Fibroblast of the aortic adventitia (primary cell): ENCODE results near the gene PRRX2. TPM values are rescaled to one million over a fixed set of nuclear protein-coding genes. Genes with fewer than 3 reads are reported as not detected.

ENCODE experiments used
- DNase-seq: peaks from one replicate; pipeline ENCODE4 v3.0.0-alpha.2; 2010; ENCODE audit warnings: low read depth
- H3K4me3 ChIP-seq: 2 replicates; pipeline ENCODE4 v1.5.1; 2011; ENCODE audit warnings: low read depth, mild to moderate bottlenecking, control low read depth, low read length, moderate library complexity
- CTCF ChIP-seq: IDR thresholded peaks from 2 replicates; pipeline ENCODE4 v1.5.1; 2011; ENCODE audit warnings: mild to moderate bottlenecking, low read length, control low read depth, inconsistent platforms; ENCODE audit not compliant: insufficient read depth
- total RNA-seq: library from RNA; depleted of rRNA; stranded (reverse); fragments of >200 nt; gene quantifications from 2 replicates; pipeline ENCODE4 v1.2.3, GENCODE V29; 2012; ENCODE audit warnings: low replicate concordance

The PRRX2 gene
- total RNA-seq, 1 donor: 36.1 TPM

- DNase-seq: no peak
- H3K4me3 ChIP-seq: no peak overlapping the region
- TF ChIP-seq CTCF: no peak
Measured at GRCh38 chr9:129736334-129736733, 70.9 kb downstream of the PRRX2 start.

- peak; percentile 93 for TF ChIP-seq CTCF
- H3K4me3 ChIP-seq: peak overlapping the region; percentile 60
- DNase-seq: peak; percentile 74
Measured at GRCh38 chr9:129737479-129738274, 72.2 kb downstream of the PRRX2 start.

- TF ChIP-seq CTCF: no peak
- no peak for DNase-seq
- H3K4me3 ChIP-seq: no peak overlapping the region
Measured at GRCh38 chr9:129739432-129739831, 74.0 kb downstream of the PRRX2 start.

GRCh38 chr9:129740174-129740573, 74.7 kb downstream of the PRRX2 start:
- TF ChIP-seq CTCF: no peak
- no peak for DNase-seq
- no peak overlapping the region for H3K4me3 ChIP-seq

- no peak overlapping the region for H3K4me3 ChIP-seq
- DNase-seq: no peak
- TF ChIP-seq CTCF: no peak
Measured at GRCh38 chr9:129740666-129741464, 75.4 kb downstream of the PRRX2 start.

- no peak for TF ChIP-seq CTCF
- DNase-seq: no peak
Measured at GRCh38 chr9:129745200-129745599, 79.8 kb downstream of the PRRX2 start.

More at GRCh38 chr9:129745200-129745599, 79.8 kb downstream of the PRRX2 start:
- no peak overlapping the region for H3K4me3 ChIP-seq
